Caco-2 (cell line): ENCODE results near the gene FLT4. TPM values are rescaled to one million over a fixed set of nuclear protein-coding genes. Genes with fewer than 3 reads are reported as not detected.

Experiments
- BruUV-seq: library from RNA; stranded (reverse); fragments of 400-500 nt; replicated peaks from 2 replicates; lab custom pipeline; 2021; lab: Mats Ljungman, UMichigan
- CTCF ChIA-PET: fragments of 300-600 bp; sonication (Branson Sonifier 250); formaldehyde crosslinking; loops from one replicate; lab custom pipeline; 2022; ENCODE audit warnings: antibody characterized with exemption; lab: Charles Lee
- POLR2A ChIA-PET: fragments of 300-600 bp; sonication (Branson Sonifier 250); formaldehyde crosslinking; loops from one replicate; lab custom pipeline; 2022; ENCODE audit warnings: antibody characterized with exemption; lab: Charles Lee
- DNase-seq, 2 experiments: peaks; one replicate each; pipeline versions ENCODE4 v3.0.0 to v3.0.0-alpha.2; 2020 to 2022
- H3K27me3 ChIP-seq: replicated peaks from 2 replicates; pipeline ENCODE4 v1.6.0; 2011; ENCODE audit warnings: low read length; ENCODE audit not compliant: control insufficient read depth, insufficient read depth
- H3K36me3 ChIP-seq: 2 replicates; pipeline ENCODE4 v1.5.1; 2011; ENCODE audit warnings: low read length; ENCODE audit not compliant: control insufficient read depth, insufficient read depth
- H3K4me1 ChIP-seq: fragments of 250-450 bp; sonication (Bioruptor Pico); 2 replicates; pipeline ENCODE4 v1.5.1; 2020; ENCODE audit warnings: mild to moderate bottlenecking
- H3K4me3 ChIP-seq: 2 replicates; pipeline ENCODE4 v1.5.1; 2011; ENCODE audit warnings: low read depth, mild to moderate bottlenecking, control low read depth, low read length
- H3K9me3 ChIP-seq: fragments of 250-450 bp; sonication (Bioruptor Pico); 2 replicates; pipeline ENCODE4 v1.5.1; 2020; ENCODE audit warnings: mild to moderate bottlenecking, moderate library complexity
- H3K27ac Mint-ChIP-seq: one replicate; pipeline ENCODE4 v1.8.0; 2022; ENCODE audit warnings: mixed read lengths; ENCODE audit not compliant: unreplicated experiment
- H3K27me3 Mint-ChIP-seq: one replicate; pipeline ENCODE4 v1.8.0; 2022; ENCODE audit warnings: mixed read lengths; ENCODE audit not compliant: insufficient read depth, unreplicated experiment
- H3K36me3 Mint-ChIP-seq: one replicate; pipeline ENCODE4 v1.8.0; 2022; ENCODE audit warnings: mild to moderate bottlenecking, mixed read lengths; ENCODE audit not compliant: insufficient read depth, unreplicated experiment
- H3K4me1 Mint-ChIP-seq: one replicate; pipeline ENCODE4 v1.8.0; 2022; ENCODE audit warnings: low read depth, mixed read lengths; ENCODE audit not compliant: unreplicated experiment
- H3K4me3 Mint-ChIP-seq: one replicate; pipeline ENCODE4 v1.8.0; 2022; ENCODE audit warnings: mild to moderate bottlenecking, moderate library complexity, mixed read lengths; ENCODE audit not compliant: unreplicated experiment
- H3K9me3 Mint-ChIP-seq: one replicate; pipeline ENCODE4 v1.8.0; 2022; ENCODE audit warnings: mixed read lengths; ENCODE audit not compliant: unreplicated experiment
- intact Hi-C: fragments of 100-400 bp; cut with micrococcal nuclease; formaldehyde crosslinking; loops from one replicate; pipeline ENCODE4 v1.10.0; 2022; ENCODE audit not compliant: unreplicated experiment
- total RNA-seq: library from RNA; stranded (reverse); gene quantifications from 2 replicates; pipeline ENCODE4 v1.2.3, GENCODE V29; 2022
- TF ChIP-seq, protein P1 (sequence below), 2 experiments: fragments of 200-600 bp in 1 of 2; IDR thresholded peaks; 1 replicate in 1 of 2; 2 replicates in 1 of 2; pipeline versions ENCODE4 v1.5.1 to v1.8.0; 2011 to 2022; ENCODE audit warnings: antibody characterized with exemption in 1 of 2, control low read depth in 1 of 2, inconsistent platforms in 1 of 2, low read depth in 1 of 2, low read length in 1 of 2, mild to moderate bottlenecking in 1 of 2, moderate library complexity in 1 of 2; ENCODE audit not compliant: insufficient read depth in 1 of 2, severe bottlenecking in 1 of 2, unreplicated experiment in 1 of 2

Gene FLT4
- total RNA-seq, 1 experiment from 2014 or later, result not detected

DNA sequence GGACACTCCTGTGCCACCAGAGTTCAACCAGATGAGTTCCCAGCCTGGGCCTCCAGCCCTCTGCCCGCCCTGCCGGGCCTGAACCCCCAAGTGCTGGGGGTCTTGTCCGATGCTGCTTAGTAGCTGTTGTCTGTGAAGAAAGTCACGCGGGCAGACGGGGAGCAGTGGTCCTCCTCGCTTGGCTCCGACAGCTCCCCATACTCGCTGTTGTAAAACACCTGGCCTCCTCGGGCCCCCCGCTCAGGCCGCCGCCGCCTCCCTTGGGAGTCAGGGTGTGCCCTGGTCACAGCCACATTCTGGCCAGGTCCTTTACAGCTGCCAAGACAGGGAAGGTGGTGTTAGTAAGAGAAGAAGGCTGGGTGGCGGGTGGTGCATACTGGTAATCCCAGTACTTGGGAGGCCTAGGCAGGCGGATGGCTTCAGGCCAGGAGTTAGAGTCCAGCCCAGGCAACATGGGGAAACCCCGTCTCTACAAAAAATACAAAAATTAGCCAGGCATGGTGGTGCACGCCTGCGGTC is 46.3 kb downstream of the FLT4 start:
- no peaks in the 10 kb centered on the region for H3K4me1 Mint-ChIP-seq
- ChIA-PET CTCF (no interaction called here), POLR2A (no interaction called here)
- H3K27me3 Mint-ChIP-seq, result no peaks in the 10 kb centered on the region
- H3K9me3 ChIP-seq, result no peaks in the 10 kb centered on the region
- peaks cover 3% of the 10 kb centered on the region; the same call in 1 of the 2 replicates for H3K4me1 ChIP-seq
- intact Hi-C loops, result no loop called here
- H3K4me3 Mint-ChIP-seq, result no peak overlapping the region
- H3K27me3 ChIP-seq, result no peaks in the 10 kb centered on the region
- no peaks in the 10 kb centered on the region for H3K9me3 Mint-ChIP-seq
- no peak overlapping the region for H3K27ac Mint-ChIP-seq
- no TSS peak for BruUV-seq
- H3K36me3 Mint-ChIP-seq, result no peaks in the 10 kb centered on the region
- DNase-seq, result no peak
- H3K36me3 ChIP-seq, result no peaks in the 10 kb centered on the region
- TF ChIP-seq, protein P1, sequence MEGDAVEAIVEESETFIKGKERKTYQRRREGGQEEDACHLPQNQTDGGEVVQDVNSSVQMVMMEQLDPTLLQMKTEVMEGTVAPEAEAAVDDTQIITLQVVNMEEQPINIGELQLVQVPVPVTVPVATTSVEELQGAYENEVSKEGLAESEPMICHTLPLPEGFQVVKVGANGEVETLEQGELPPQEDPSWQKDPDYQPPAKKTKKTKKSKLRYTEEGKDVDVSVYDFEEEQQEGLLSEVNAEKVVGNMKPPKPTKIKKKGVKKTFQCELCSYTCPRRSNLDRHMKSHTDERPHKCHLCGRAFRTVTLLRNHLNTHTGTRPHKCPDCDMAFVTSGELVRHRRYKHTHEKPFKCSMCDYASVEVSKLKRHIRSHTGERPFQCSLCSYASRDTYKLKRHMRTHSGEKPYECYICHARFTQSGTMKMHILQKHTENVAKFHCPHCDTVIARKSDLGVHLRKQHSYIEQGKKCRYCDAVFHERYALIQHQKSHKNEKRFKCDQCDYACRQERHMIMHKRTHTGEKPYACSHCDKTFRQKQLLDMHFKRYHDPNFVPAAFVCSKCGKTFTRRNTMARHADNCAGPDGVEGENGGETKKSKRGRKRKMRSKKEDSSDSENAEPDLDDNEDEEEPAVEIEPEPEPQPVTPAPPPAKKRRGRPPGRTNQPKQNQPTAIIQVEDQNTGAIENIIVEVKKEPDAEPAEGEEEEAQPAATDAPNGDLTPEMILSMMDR (IDR thresholded peaks at IDR 0.05; ENCODE audit: insufficient read depth in 1 of 2, low read depth in 1 of 2, low read length in 1 of 2, severe bottlenecking in 1 of 2, unreplicated experiment in 1 of 2), result no peak
- H3K4me3 ChIP-seq, result no peak overlapping the region

DNA sequence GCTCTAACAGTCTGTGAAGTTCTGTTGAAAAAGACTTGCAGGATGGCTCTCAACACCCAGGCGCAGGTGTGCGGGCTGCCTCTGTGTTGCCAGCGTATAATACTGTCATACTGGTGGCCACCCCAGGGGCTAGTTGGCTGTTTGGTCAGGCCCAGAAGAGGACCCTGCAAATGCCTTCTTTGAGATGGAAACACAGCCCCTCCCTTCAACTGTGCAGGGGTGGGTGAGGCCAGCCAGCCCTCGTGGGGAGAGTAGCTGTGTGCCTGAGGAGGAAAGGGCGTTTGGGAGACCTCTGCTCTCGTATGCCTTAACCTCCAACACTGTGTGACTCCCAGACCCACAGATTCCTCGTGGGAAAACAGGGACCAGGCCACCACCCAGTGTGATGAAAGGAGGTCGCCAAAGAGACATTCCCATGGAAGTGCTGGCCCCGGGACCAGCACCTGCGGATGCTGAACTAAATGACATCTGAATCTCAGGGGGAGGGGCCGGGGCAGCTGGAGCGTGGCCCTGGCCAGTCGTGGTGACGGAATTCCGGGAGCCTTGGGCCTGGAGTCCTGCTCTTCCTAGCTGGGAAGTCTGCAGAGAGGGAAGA is 46.8 kb downstream of the FLT4 start:
- POLR2A ChIA-PET, result no interaction called here
- no peaks in the 10 kb centered on the region for H3K36me3 ChIP-seq
- Mint-ChIP-seq H3K4me1 (no peaks in the 10 kb centered on the region), H3K4me3 (no peak overlapping the region), H3K36me3 (no peaks in the 10 kb centered on the region), H3K27ac (no peak overlapping the region), H3K27me3 (no peaks in the 10 kb centered on the region), H3K9me3 (no peaks in the 10 kb centered on the region)
- CTCF ChIA-PET, result no interaction called here
- intact Hi-C loops, result no loop called here
- no peak overlapping the region for H3K4me3 ChIP-seq
- TF ChIP-seq, protein P1 (IDR thresholded peaks at IDR 0.05; ENCODE audit: insufficient read depth in 1 of 2, low read depth in 1 of 2, low read length in 1 of 2, severe bottlenecking in 1 of 2, unreplicated experiment in 1 of 2), result no peak
- no peaks in the 10 kb centered on the region for H3K9me3 ChIP-seq
- no peaks in the 10 kb centered on the region for H3K4me1 ChIP-seq
- no peak for DNase-seq
- H3K27me3 ChIP-seq, result no peaks in the 10 kb centered on the region
- no TSS peak for BruUV-seq

DNA sequence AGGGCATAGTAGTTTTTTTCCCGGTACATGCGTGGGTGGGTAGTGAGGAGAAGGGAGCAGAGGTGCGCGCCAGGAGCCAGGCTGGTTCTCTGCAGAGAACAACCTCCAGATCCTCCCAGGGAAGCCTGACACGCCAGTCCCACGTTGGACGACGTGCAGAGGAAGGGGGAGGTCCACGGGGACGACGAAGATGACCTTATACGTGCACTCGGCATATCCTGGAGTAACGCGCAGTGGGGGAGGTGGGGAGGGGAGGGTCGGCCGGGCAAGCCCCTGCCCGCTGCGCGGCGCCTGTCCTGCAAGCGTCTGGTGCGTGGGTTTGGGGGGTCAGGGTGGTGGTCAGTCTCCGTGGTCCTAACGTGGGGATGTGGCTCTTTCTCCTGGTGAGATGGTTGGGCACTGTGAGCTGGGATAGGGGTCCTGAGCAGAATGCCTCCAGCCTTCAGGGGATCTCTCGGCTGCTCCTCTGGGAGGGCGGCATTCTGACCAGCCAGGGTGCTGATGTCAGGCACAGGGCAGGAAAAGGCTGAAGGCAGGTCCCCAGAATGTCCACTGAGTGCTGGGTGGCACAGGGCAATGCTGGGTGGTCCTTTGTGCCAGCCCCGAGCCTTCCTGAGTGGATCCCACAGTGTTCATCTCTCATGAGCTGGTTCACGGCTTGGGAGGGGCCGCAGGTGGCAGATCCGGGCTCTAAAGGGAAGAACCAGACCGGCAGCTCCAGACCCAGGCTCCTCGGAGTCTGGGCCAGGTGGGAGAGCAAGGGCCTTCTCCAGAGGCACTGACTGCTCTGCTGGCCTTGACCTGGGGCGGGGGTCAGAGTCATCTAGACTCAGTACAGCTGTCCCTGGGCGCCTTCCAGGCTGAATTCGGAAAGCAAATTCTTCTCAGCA is 47.6 kb downstream of the FLT4 start:
- H3K9me3 ChIP-seq, result no peaks in the 10 kb centered on the region
- CTCF ChIA-PET, result no interaction called here
- Mint-ChIP-seq H3K4me1 (no peaks in the 10 kb centered on the region), H3K27me3 (no peaks in the 10 kb centered on the region), H3K9me3 (no peaks in the 10 kb centered on the region), H3K4me3 (no peak overlapping the region), H3K27ac (no peak overlapping the region), H3K36me3 (no peaks in the 10 kb centered on the region)
- TF ChIP-seq, protein P1 (IDR thresholded peaks at IDR 0.05; ENCODE audit: insufficient read depth in 1 of 2, low read depth in 1 of 2, low read length in 1 of 2, severe bottlenecking in 1 of 2, unreplicated experiment in 1 of 2), result no peak
- no peaks in the 10 kb centered on the region for H3K4me1 ChIP-seq
- POLR2A ChIA-PET, result no interaction called here
- no peaks in the 10 kb centered on the region for H3K36me3 ChIP-seq
- intact Hi-C loops, result no loop called here
- BruUV-seq, result no TSS peak
- no peak overlapping the region for H3K4me3 ChIP-seq
- no peaks in the 10 kb centered on the region for H3K27me3 ChIP-seq
- no peak for DNase-seq
